ENCODE results near the gene FKBP5.

The FKBP5 gene

GRCh38 chr6:35719404-35719829, 30.7 kb upstream of the FKBP5 start:
- H3K27ac ChIP-seq (ENCODE audit: poor library complexity, severe bottlenecking): no peak overlapping the region
- H3K4me1 ChIP-seq (ENCODE audit: insufficient read depth, poor library complexity, severe bottlenecking): peaks cover 3% of the 10 kb centered on the region
- ATAC-seq (ENCODE audit: low read depth): no peak
- no peak for DNase-seq (ENCODE audit: low spot score)
- H3K36me3 ChIP-seq (ENCODE audit: low read depth): no peaks in the 10 kb centered on the region
- H3K9me3 ChIP-seq (ENCODE audit: severe bottlenecking): no peaks in the 10 kb centered on the region
- H3K27me3 ChIP-seq (ENCODE audit: insufficient read depth, poor library complexity, severe bottlenecking): no peaks in the 10 kb centered on the region
- TF ChIP-seq, protein P1, sequence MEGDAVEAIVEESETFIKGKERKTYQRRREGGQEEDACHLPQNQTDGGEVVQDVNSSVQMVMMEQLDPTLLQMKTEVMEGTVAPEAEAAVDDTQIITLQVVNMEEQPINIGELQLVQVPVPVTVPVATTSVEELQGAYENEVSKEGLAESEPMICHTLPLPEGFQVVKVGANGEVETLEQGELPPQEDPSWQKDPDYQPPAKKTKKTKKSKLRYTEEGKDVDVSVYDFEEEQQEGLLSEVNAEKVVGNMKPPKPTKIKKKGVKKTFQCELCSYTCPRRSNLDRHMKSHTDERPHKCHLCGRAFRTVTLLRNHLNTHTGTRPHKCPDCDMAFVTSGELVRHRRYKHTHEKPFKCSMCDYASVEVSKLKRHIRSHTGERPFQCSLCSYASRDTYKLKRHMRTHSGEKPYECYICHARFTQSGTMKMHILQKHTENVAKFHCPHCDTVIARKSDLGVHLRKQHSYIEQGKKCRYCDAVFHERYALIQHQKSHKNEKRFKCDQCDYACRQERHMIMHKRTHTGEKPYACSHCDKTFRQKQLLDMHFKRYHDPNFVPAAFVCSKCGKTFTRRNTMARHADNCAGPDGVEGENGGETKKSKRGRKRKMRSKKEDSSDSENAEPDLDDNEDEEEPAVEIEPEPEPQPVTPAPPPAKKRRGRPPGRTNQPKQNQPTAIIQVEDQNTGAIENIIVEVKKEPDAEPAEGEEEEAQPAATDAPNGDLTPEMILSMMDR (IDR thresholded peaks at IDR 0.05; ENCODE audit: poor library complexity, severe bottlenecking): no peak
- H3K4me3 ChIP-seq (ENCODE audit: severe bottlenecking): no peak overlapping the region

GRCh38 chr6:35718911-35719381, 30.2 kb upstream of the FKBP5 start:
- H3K36me3 ChIP-seq (ENCODE audit: low read depth): no peaks in the 10 kb centered on the region
- ATAC-seq (ENCODE audit: low read depth) (no peak), DNase-seq (ENCODE audit: low spot score) (no peak)
- peaks cover 3% of the 10 kb centered on the region for H3K4me1 ChIP-seq (ENCODE audit: insufficient read depth, poor library complexity, severe bottlenecking)
- H3K4me3 ChIP-seq (ENCODE audit: severe bottlenecking): no peak overlapping the region
- no peak overlapping the region for H3K27ac ChIP-seq (ENCODE audit: poor library complexity, severe bottlenecking)
- TF ChIP-seq, protein P1 (IDR thresholded peaks at IDR 0.05; ENCODE audit: poor library complexity, severe bottlenecking): no peak
- no peaks in the 10 kb centered on the region for H3K27me3 ChIP-seq (ENCODE audit: insufficient read depth, poor library complexity, severe bottlenecking)
- H3K9me3 ChIP-seq (ENCODE audit: severe bottlenecking): no peaks in the 10 kb centered on the region

GRCh38 chr6:35718375-35718736, 29.6 kb upstream of the FKBP5 start:
- Histone ChIP-seq H3K4me3 (ENCODE audit: severe bottlenecking) (no peak overlapping the region), H3K4me1 (ENCODE audit: insufficient read depth, poor library complexity, severe bottlenecking) (peaks cover 3% of the 10 kb centered on the region), H3K9me3 (ENCODE audit: severe bottlenecking) (no peaks in the 10 kb centered on the region), H3K27ac (ENCODE audit: poor library complexity, severe bottlenecking) (no peak overlapping the region), H3K27me3 (ENCODE audit: insufficient read depth, poor library complexity, severe bottlenecking) (no peaks in the 10 kb centered on the region), H3K36me3 (ENCODE audit: low read depth) (no peaks in the 10 kb centered on the region)
- ATAC-seq (ENCODE audit: low read depth) (no peak), DNase-seq (ENCODE audit: low spot score) (no peak)
- TF ChIP-seq, protein P1 (IDR thresholded peaks at IDR 0.05; ENCODE audit: poor library complexity, severe bottlenecking): no peak

- no peaks in the 10 kb centered on the region for H3K27me3 ChIP-seq (ENCODE audit: insufficient read depth, poor library complexity, severe bottlenecking)
- peaks cover 3% of the 10 kb centered on the region for H3K4me1 ChIP-seq (ENCODE audit: insufficient read depth, poor library complexity, severe bottlenecking)
Measured at GRCh38 chr6:35717449-35718374, 29.0 kb upstream of the FKBP5 start.

More at GRCh38 chr6:35717449-35718374, 29.0 kb upstream of the FKBP5 start:
- ATAC-seq (ENCODE audit: low read depth) (no peak), DNase-seq (ENCODE audit: low spot score) (no peak)
- Histone ChIP-seq H3K9me3 (ENCODE audit: severe bottlenecking) (no peaks in the 10 kb centered on the region), H3K36me3 (ENCODE audit: low read depth) (no peaks in the 10 kb centered on the region), H3K27ac (ENCODE audit: poor library complexity, severe bottlenecking) (no peak overlapping the region), H3K4me3 (ENCODE audit: severe bottlenecking) (no peak overlapping the region)
- TF ChIP-seq, protein P1 (IDR thresholded peaks at IDR 0.05; ENCODE audit: poor library complexity, severe bottlenecking): no peak

Data from RWPE2 (cell line).